ENCODE data around the gene RANBP9.

Gene RANBP9

DNA sequence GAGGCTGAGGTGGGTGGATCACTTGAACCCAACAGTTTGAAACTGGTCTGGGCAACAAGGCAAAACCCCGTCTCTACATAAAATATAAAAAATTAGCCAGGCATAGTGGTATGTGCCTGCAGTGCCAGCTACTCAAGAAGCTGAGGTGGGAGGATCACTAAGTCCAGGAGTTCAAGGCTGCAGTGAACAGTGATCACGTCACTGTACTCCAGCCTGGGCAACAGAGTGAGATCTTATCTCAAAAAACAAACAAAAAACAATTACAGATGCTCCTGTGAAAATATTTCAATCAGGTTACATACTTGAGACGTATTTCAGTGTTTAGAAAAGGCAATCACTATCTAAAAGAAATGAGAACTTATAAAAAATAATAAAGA is 33.8 kb downstream of the RANBP9 start:
- DNase-seq = no peak

GRCh38 chr6:13676551-13677156 is 35.0 kb downstream of the RANBP9 start:
- no peak for DNase-seq

GRCh38 chr6:13674533-13675190 is 37.0 kb downstream of the RANBP9 start:
- no peak for DNase-seq

- no peak for DNase-seq
These were observed 37.7 kb downstream of the RANBP9 start for GRCh38 chr6:13673825-13674444.

DNA sequence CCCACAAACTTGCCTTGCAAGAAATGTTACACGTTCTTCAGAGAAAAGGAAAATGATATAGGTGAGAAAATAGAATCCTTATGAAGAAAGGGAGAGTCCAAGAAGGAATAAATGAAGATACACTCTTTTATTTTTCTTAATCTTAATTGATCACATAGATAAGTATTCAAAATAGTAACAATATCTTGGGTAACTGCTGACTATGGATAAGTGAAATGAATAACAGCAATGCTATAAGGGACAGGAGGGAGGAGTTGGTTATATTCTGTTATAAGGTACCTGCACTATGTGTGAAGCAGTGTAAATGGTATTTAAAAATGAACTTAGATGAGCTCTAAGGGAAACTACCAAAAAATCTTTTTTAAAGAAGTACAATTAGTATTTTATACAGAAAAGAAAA is 38.3 kb downstream of the RANBP9 start:
- DNase-seq = no peak

DNA sequence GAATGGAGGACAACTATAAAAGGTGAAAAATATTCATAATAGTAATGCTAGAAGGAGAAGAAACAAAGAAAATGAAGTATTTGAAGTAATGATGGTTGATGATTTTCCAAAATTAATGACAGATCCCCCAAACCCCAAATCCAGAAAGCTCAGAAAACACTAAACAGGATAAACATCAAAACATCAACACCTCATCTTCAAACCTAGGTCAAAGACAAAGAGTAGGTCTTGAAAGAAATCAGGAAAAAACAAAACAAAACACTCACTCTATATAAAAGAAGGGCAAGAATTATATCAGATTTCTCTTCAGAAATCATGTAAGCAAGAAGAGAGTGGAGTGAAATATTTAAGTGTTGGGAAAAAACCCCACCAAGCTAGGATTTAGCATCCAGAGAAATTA is 38.7 kb downstream of the RANBP9 start:
- no peak for DNase-seq

GRCh38 chr6:13671548-13672127 is 40.0 kb downstream of the RANBP9 start:
- no peak for DNase-seq

GRCh38 chr6:13669476-13669875 is 42.2 kb downstream of the RANBP9 start:
- DNase-seq = no peak

GRCh38 chr6:13668291-13668928 is 43.2 kb downstream of the RANBP9 start:
- no peak for DNase-seq

- DNase-seq = no peak
These were observed 44.0 kb downstream of the RANBP9 start for GRCh38 chr6:13667655-13668054.

DNA sequence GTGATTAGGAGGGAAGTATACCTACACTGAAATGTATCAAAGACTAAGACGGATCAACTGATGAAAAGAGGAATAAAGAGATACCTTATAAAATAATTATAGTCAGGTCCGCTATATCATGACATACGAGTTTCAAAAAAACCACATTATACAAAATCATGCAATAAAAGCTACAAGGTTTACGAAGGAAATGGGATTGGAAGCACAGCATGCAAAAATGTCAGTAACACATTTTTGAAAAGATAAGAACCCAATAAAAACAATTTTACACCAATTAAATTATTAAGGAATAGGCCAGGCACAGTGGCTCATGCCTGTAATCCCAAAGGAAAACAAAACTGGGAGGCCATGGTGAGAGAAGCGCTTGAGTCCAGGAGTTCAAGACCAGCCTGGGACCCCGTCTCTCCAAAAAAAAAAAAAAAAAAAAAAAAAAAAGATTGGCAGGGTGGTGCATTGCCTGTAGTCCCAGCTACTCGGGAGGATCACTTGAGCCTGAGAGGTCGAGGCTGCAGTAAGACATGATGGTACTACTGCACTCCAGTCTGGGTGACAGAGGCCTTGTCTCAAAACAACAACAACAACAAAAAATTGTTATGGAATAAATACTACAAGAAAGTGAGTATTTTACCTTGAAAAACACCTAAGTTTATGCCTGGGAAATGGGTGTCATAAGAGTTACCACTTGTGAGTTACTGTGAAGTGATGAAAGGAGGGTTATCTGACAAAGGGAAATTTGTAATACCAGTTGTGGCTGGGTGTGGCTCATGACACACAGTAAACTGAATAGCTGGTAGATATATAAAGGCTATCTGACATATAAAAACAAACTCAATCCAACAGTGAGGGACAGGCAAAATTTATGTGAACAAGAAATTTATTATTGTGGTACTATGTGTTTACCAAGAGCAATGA is 45.2 kb downstream of the RANBP9 start:
- no peak for DNase-seq

GRCh38 chr6:13664703-13665352 is 46.8 kb downstream of the RANBP9 start:
- DNase-seq = no peak

GRCh38 chr6:13663986-13664385 is 47.6 kb downstream of the RANBP9 start:
- DNase-seq = no peak

DNA sequence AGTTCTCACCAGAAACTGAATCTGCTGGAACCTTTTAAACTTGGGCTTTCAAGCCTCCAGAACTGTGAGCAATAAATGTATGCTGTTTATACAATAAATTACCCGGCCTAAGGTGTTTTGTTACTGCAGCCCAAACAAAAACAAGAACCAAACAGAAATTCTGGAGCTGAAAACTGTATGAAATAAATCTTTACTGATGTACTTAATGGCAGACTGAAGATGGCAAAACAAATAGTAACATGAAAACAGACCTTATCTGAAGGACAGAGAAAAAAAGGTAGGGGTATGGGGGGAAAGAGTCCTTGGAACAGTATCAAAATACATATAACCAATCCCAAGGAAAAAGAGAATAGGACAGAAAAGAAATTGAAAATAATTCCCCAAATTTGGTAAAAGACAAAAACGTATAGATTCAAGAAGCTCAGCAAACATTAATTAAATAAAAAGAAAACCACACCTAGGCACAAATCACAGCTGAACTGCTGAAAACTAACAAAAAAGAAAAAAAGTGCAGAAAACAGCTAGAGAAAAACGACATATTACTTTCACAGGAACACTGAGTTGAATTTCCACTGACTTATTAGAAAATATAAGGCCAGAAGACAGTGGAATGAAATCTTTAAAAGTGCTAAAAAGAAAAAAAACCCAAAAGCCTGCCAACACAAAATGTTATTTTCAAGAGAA is 48.8 kb downstream of the RANBP9 start:
- no peak for DNase-seq

- DNase-seq = no peak
These were observed 50.0 kb downstream of the RANBP9 start for GRCh38 chr6:13661647-13662046.

DNA sequence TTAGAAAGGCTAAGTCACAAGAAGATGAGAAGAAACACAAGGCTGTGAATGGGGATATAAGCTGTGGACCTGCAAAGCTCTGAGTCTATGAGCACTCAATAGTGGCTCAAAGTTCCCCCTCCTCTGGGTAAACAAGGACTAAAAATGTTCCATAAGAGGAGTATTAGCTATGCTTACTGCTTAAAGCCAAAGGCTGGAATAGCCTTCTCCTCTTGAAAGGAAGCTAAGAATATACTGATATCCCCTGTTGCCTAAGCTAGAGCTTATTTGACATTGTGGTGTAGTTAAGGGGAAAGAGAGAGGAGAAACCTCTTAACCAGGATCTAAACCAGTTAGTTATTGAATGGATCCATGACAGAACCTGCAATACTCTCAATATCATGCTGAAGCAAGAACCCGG is 50.7 kb downstream of the RANBP9 start:
- DNase-seq = no peak

GRCh38 chr6:13660273-13660672 is 51.4 kb downstream of the RANBP9 start:
- no peak for DNase-seq

GRCh38 chr6:13655700-13656099 is 55.9 kb downstream of the RANBP9 start:
- DNase-seq = no peak

GRCh38 chr6:13654496-13654895 is 57.1 kb downstream of the RANBP9 start:
- no peak for DNase-seq

DNA sequence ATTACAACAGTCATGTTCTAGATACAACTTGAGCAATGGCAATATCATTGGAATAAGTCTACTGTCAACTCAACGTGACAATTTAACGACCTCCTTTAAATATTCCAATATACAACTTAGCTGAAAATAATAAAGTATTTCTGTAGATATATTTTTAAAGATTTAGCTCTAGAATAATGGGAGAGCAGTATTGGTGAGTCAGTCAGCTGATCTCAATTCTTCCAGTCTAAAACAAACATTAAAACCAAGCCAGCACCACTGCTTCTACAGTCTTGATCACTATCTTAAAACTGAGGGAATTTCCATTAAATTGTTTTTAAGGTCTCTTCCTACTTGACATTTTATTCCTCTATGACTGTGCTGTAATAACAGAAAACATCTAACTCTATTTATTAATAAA is 58.3 kb downstream of the RANBP9 start:
- no peak for DNase-seq

DNA sequence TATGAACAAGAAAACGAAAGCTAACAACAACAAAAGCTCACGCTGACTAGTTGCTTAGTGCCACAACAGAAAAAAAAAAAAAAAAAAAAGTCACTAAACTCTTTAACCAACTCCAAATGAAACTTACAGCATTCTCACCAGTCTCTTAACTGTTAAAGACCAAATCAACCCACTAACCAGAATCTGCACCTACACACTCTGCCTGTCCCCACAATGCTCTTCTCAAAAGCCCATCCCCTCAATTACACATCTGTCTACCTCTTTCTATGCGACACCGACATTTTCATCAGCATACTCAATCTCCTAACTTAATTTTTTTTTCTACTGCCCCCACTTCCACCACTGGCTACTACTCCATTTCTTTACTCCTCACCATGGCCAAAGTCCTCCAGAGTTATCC is 62.2 kb downstream of the RANBP9 start:
- no peak for DNase-seq

- no peak for DNase-seq
These were observed 62.8 kb downstream of the RANBP9 start for GRCh38 chr6:13648850-13649249.
